ENCODE measurements around the gene ZEB1. TPM values are rescaled to one million over a fixed set of nuclear protein-coding genes. Genes with fewer than 3 reads are reported as not detected.

ZEB1 gene
- total and polyA plus RNA-seq, 2 donors from 2014 or later: 5.5 to 43.0 TPM

- no peak overlapping the region for H3K9ac ChIP-seq (ENCODE audit: low read length in 3 of 3)
- H3K4me3 ChIP-seq (ENCODE audit: low read length in 3 of 3): no peak overlapping the region
- no peaks in the 10 kb centered on the region for H3K9me3 ChIP-seq (ENCODE audit: control insufficient read depth in 2 of 3, insufficient read depth in 1 of 3, low read length in 3 of 3)
- no peaks in the 10 kb centered on the region for H3K27me3 ChIP-seq (ENCODE audit: control insufficient read depth, insufficient read depth, low read length)
- no peaks in the 10 kb centered on the region for H3K36me3 ChIP-seq (ENCODE audit: control insufficient read depth in 2 of 3, insufficient read depth in 3 of 3, low read length in 3 of 3)
- intact Hi-C loops (cut with DNase I): no loop called here
- peaks cover 0 to under 1% (median 0%) of the 10 kb centered on the region in 3 donors for H3K4me1 ChIP-seq (ENCODE audit: control insufficient read depth in 2 of 3, insufficient read depth in 2 of 3, low read depth in 1 of 3, low read length in 3 of 3)
- FAIRE-seq: no peak
- H3K27ac ChIP-seq (ENCODE audit: low read depth in 2 of 2, low read length in 2 of 2): no peak overlapping the region
- no peak for DNase-seq
- no peak for TF ChIP-seq CTCF (IDR thresholded peaks at IDR 0.05; ENCODE audit: borderline replicate concordance, extremely low read depth, insufficient read depth)
Observed at GRCh38 chr10:31273789-31274188, 45.2 kb upstream of the ZEB1 start.

GRCh38 chr10:31274310-31274709 is 44.7 kb upstream of the ZEB1 start:
- no peak for TF ChIP-seq CTCF (IDR thresholded peaks at IDR 0.05; ENCODE audit: borderline replicate concordance, extremely low read depth, insufficient read depth)
- no peaks in the 10 kb centered on the region for H3K27me3 ChIP-seq (ENCODE audit: control insufficient read depth, insufficient read depth, low read length)
- H3K4me3 ChIP-seq (ENCODE audit: low read length in 3 of 3): no peak overlapping the region
- H3K4me1 ChIP-seq (ENCODE audit: control insufficient read depth in 2 of 3, insufficient read depth in 2 of 3, low read depth in 1 of 3, low read length in 3 of 3): no peaks in the 10 kb centered on the region
- no peaks in the 10 kb centered on the region for H3K9me3 ChIP-seq (ENCODE audit: control insufficient read depth in 2 of 3, insufficient read depth in 1 of 3, low read length in 3 of 3)
- H3K27ac ChIP-seq (ENCODE audit: low read depth in 2 of 2, low read length in 2 of 2): no peak overlapping the region
- H3K9ac ChIP-seq (ENCODE audit: low read length in 3 of 3): no peak overlapping the region
- DNase-seq: no peak
- no peak for FAIRE-seq
- H3K36me3 ChIP-seq (ENCODE audit: control insufficient read depth in 2 of 3, insufficient read depth in 3 of 3, low read length in 3 of 3): no peaks in the 10 kb centered on the region
- intact Hi-C loops (cut with DNase I): no loop called here

- DNase-seq (no peak), FAIRE-seq (no peak)
- Histone ChIP-seq H3K9me3 (ENCODE audit: control insufficient read depth in 2 of 3, insufficient read depth in 1 of 3, low read length in 3 of 3) (no peaks in the 10 kb centered on the region), H3K4me3 (ENCODE audit: low read length in 3 of 3) (no peak overlapping the region), H3K36me3 (ENCODE audit: control insufficient read depth in 2 of 3, insufficient read depth in 3 of 3, low read length in 3 of 3) (no peaks in the 10 kb centered on the region), H3K27ac (ENCODE audit: low read depth in 2 of 2, low read length in 2 of 2) (no peak overlapping the region), H3K9ac (ENCODE audit: low read length in 3 of 3) (no peak overlapping the region), H3K27me3 (ENCODE audit: control insufficient read depth, insufficient read depth, low read length) (no peaks in the 10 kb centered on the region), H3K4me1 (ENCODE audit: control insufficient read depth in 2 of 3, insufficient read depth in 2 of 3, low read depth in 1 of 3, low read length in 3 of 3) (no peaks in the 10 kb centered on the region)
- intact Hi-C loops (cut with DNase I): no loop called here
- TF ChIP-seq CTCF (IDR thresholded peaks at IDR 0.05; ENCODE audit: borderline replicate concordance, extremely low read depth, insufficient read depth): no peak
Observed at GRCh38 chr10:31278279-31278941, 40.6 kb upstream of the ZEB1 start.

GRCh38 chr10:31280972-31281371 is 38.0 kb upstream of the ZEB1 start:
- H3K36me3 ChIP-seq (ENCODE audit: control insufficient read depth in 2 of 3, insufficient read depth in 3 of 3, low read length in 3 of 3): no peaks in the 10 kb centered on the region
- no peak overlapping the region for H3K4me3 ChIP-seq (ENCODE audit: low read length in 3 of 3)
- no peak overlapping the region for H3K27ac ChIP-seq (ENCODE audit: low read depth in 2 of 2, low read length in 2 of 2)
- no peak overlapping the region for H3K9ac ChIP-seq (ENCODE audit: low read length in 3 of 3)
- no peak for FAIRE-seq
- H3K9me3 ChIP-seq (ENCODE audit: control insufficient read depth in 2 of 3, insufficient read depth in 1 of 3, low read length in 3 of 3): no peaks in the 10 kb centered on the region
- no peak for TF ChIP-seq CTCF (IDR thresholded peaks at IDR 0.05; ENCODE audit: borderline replicate concordance, extremely low read depth, insufficient read depth)
- H3K4me1 ChIP-seq (ENCODE audit: control insufficient read depth in 2 of 3, insufficient read depth in 2 of 3, low read depth in 1 of 3, low read length in 3 of 3): no peaks in the 10 kb centered on the region
- intact Hi-C loops (cut with DNase I): no loop called here
- DNase-seq: no peak
- no peaks in the 10 kb centered on the region for H3K27me3 ChIP-seq (ENCODE audit: control insufficient read depth, insufficient read depth, low read length)
